CD14-positive monocyte (primary cell): ENCODE data around the gene PDE6G. TPM values are rescaled to one million over a fixed set of nuclear protein-coding genes. Genes with fewer than 3 reads are reported as not detected.
A peak's percentile ranks its signal among the peaks of the same experiment; 100 is the strongest.

Experiments
- DNase-seq, 3 donors: peaks; one replicate each; pipeline ENCODE4 v3.0.0-alpha.2; 2011 to 2022
- H2AFZ ChIP-seq: 2 replicates; pipeline ENCODE4 v1.6.0; 2012; ENCODE audit warnings: mild to moderate bottlenecking, low read depth, low read length, inconsistent platforms; ENCODE audit not compliant: insufficient read depth, poor library complexity, severe bottlenecking
- H3K27ac ChIP-seq, 2 donors: 1 replicate in 1 of 2; 2 replicates in 1 of 2; pipeline ENCODE4 v1.5.1; 2012 to 2013; ENCODE audit warnings: low read length in 2 of 2, control low read depth in 1 of 2, inconsistent platforms in 1 of 2, low read depth in 1 of 2, mild to moderate bottlenecking in 1 of 2
- H3K27me3 ChIP-seq, 2 donors: one replicate each; pipeline versions ENCODE4 v1.6.0 to v1.6.1; 2011 to 2013; ENCODE audit warnings: low read length in 2 of 2; ENCODE audit not compliant: control insufficient read depth in 2 of 2, insufficient read depth in 2 of 2
- H3K36me3 ChIP-seq, 2 donors: replicated peaks in 1 of 2; 1 replicate in 1 of 2; 2 replicates in 1 of 2; pipeline versions ENCODE4 v1.5.1 to v1.6.1; 2012 to 2013; ENCODE audit warnings: low read length in 2 of 2, control low read depth in 1 of 2, inconsistent platforms in 1 of 2, mild to moderate bottlenecking in 1 of 2; ENCODE audit not compliant: insufficient read depth in 2 of 2, control insufficient read depth in 1 of 2
- H3K4me1 ChIP-seq, 2 donors: 1 replicate in 1 of 2; 2 replicates in 1 of 2; pipeline versions ENCODE4 v1.5.1 to v1.6.1; 2012 to 2013; ENCODE audit warnings: low read length in 2 of 2, control low read depth in 1 of 2, inconsistent platforms in 1 of 2, mild to moderate bottlenecking in 1 of 2, moderate library complexity in 1 of 2; ENCODE audit not compliant: insufficient read depth in 2 of 2, control insufficient read depth in 1 of 2
- H3K4me2 ChIP-seq: replicated peaks from 2 replicates; pipeline ENCODE3; 2012; ENCODE audit warnings: low read length, moderate library complexity, mild to moderate bottlenecking; ENCODE audit not compliant: poor library complexity, severe bottlenecking; ENCODE audit errors: extremely low read depth
- H3K4me3 ChIP-seq, 3 experiments: fragments of 200-600 bp in 1 of 3; sonication (generic) in 1 of 3; replicated peaks in 1 of 3; 1 replicate in 2 of 3; 2 replicates in 1 of 3; pipeline ENCODE4 v1.5.1; 2011 to 2013; ENCODE audit warnings: low read length in 3 of 3, mild to moderate bottlenecking in 3 of 3, control low read depth in 2 of 3, low read depth in 2 of 3, inconsistent platforms in 1 of 3, moderate library complexity in 1 of 3
- H3K79me2 ChIP-seq: 2 replicates; pipeline ENCODE4 v1.6.0; 2012; ENCODE audit warnings: mild to moderate bottlenecking, control low read depth, inconsistent platforms, low read length, moderate library complexity; ENCODE audit not compliant: insufficient read depth
- H3K9ac ChIP-seq: 2 replicates; pipeline ENCODE4 v1.6.0; 2017; ENCODE audit warnings: low read length, mild to moderate bottlenecking; ENCODE audit not compliant: insufficient read depth, poor library complexity, severe bottlenecking
- H3K9me3 ChIP-seq, 2 donors: replicated peaks in 1 of 2; 1 replicate in 1 of 2; 2 replicates in 1 of 2; pipeline versions ENCODE4 v1.5.1 to v1.6.1; 2012 to 2013; ENCODE audit warnings: low read length in 2 of 2, control low read depth in 1 of 2; ENCODE audit not compliant: control insufficient read depth in 1 of 2, insufficient read depth in 1 of 2
- H4K20me1 ChIP-seq: 2 replicates; pipeline ENCODE4 v1.6.0; 2012; ENCODE audit warnings: mild to moderate bottlenecking, low read length, control low read depth, moderate library complexity; ENCODE audit not compliant: insufficient read depth
- H3K27ac Mint-ChIP-seq, 7 donors: one replicate each; pipeline ENCODE4 v1.8.0; 2020; ENCODE audit warnings: mild to moderate bottlenecking in 7 of 7, mixed read lengths in 7 of 7, moderate library complexity in 6 of 7, inconsistent platforms in 2 of 7
- H3K27me3 Mint-ChIP-seq, 3 donors: one replicate each; pipeline ENCODE4 v1.8.0; 2021 to 2022; ENCODE audit warnings: low read depth in 3 of 3, mild to moderate bottlenecking in 3 of 3, mixed read lengths in 3 of 3, moderate library complexity in 3 of 3, inconsistent platforms in 1 of 3
- H3K36me3 Mint-ChIP-seq, 2 donors: one replicate each; pipeline ENCODE4 v1.8.0; 2020; ENCODE audit warnings: mixed read lengths in 2 of 2, inconsistent platforms in 1 of 2, mild to moderate bottlenecking in 1 of 2
- H3K4me1 Mint-ChIP-seq: one replicate; pipeline ENCODE4 v1.8.0; 2020; ENCODE audit warnings: mild to moderate bottlenecking, mixed read lengths
- H3K4me3 Mint-ChIP-seq, 2 donors: one replicate each; pipeline ENCODE4 v1.8.0; 2020; ENCODE audit warnings: mild to moderate bottlenecking in 2 of 2, mixed read lengths in 2 of 2, moderate library complexity in 1 of 2
- H3K9me3 Mint-ChIP-seq, 7 donors: one replicate each; pipeline ENCODE4 v1.8.0; 2020 to 2022; ENCODE audit warnings: mixed read lengths in 7 of 7, mild to moderate bottlenecking in 6 of 7, moderate library complexity in 6 of 7, inconsistent platforms in 2 of 7
- CTCF ChIP-seq: fragments of 200-600 bp; IDR thresholded peaks from one replicate; pipeline ENCODE4 v1.8.0; 2022; ENCODE audit warnings: antibody characterized with exemption, mild to moderate bottlenecking
- WGBS: methylation state at CpG from one replicate; pipeline ENCODE4 v1.1.5; 2013; ENCODE audit warnings: missing lambda C conversion rate; ENCODE audit not compliant: insufficient coverage; 5-methylcytosine and 5-hydroxymethylcytosine counted together
- intact Hi-C, 2 donors: fragments of 100-400 bp; cut with micrococcal nuclease; formaldehyde crosslinking; loops; one replicate each; pipeline versions ENCODE4 v1.15.0 to v1.15.1; 2023
- polyA plus RNA-seq, 3 donors: library from polyadenylated mRNA; depleted of rRNA in 1 of 3; unstranded in 2 of 3; stranded (reverse) in 1 of 3; fragments of 300-500 nt in 2 of 3; fragments of >200 nt in 1 of 3; fragmentation: Illumina TruSeq in 2 of 3; gene quantifications; 1 replicate in 2 of 3; 2 replicates in 1 of 3; pipeline ENCODE4 v1.2.3, GENCODE V29; 2012 to 2021

The PDE6G gene
- polyA plus RNA-seq, 3 donors: 8.9 to 12.0 (median 11.5) TPM

GRCh38 chr17:81685108-81685507 is 28.8 kb upstream of the PDE6G start:
- intact Hi-C loops: no loop called here
- Mint-ChIP-seq H3K27ac (peak overlapping the region; percentile 60 to 98 (median 93)), H3K36me3 (peaks cover 44 to 62% of the 10 kb centered on the region in 2 donors), H3K9me3 (no peaks in the 10 kb centered on the region), H3K4me3 (peak overlapping the region; percentile 87 to 92), H3K27me3 (peaks cover 0 to 1% (median 0%) of the 10 kb centered on the region in 3 donors), H3K4me1 (peaks cover 25% of the 10 kb centered on the region)
- H3K4me2 ChIP-seq: peak overlapping the region; percentile 93
- no peaks in the 10 kb centered on the region for H3K9me3 ChIP-seq
- H3K27me3 ChIP-seq: no peaks in the 10 kb centered on the region
- peak overlapping the region in 2 of 3 experiments; percentile 97 to 99 for H3K4me3 ChIP-seq
- no peak overlapping the region for H2AFZ ChIP-seq
- 92% methylated on average over 12 of the region's 12 CpGs for WGBS
- H3K27ac ChIP-seq: peak overlapping the region; percentile 51 to 94
- H3K79me2 ChIP-seq: peaks cover 86% of the 10 kb centered on the region
- no peak for TF ChIP-seq CTCF
- H3K4me1 ChIP-seq: peaks cover 22 to 25% of the 10 kb centered on the region in 2 donors
- H3K9ac ChIP-seq: peak overlapping the region; percentile 98
- H4K20me1 ChIP-seq: peaks cover 62% of the 10 kb centered on the region
- H3K36me3 ChIP-seq: peaks cover 55 to 58% of the 10 kb centered on the region in 2 donors
- DNase-seq: peak in 1 of 3 donors; percentile 34

- no peak for TF ChIP-seq CTCF
- H2AFZ ChIP-seq: peak overlapping the region; percentile 93
- H3K4me2 ChIP-seq: peak overlapping the region; percentile 93
- intact Hi-C loops: loop anchor here in 1 of 2 donors (1.0 kb wide), 1 partner anchor 19 kb away; the partner anchor contains the start of gene MRPL12
- Mint-ChIP-seq H3K4me3 (peak overlapping the region; percentile 87 to 92), H3K4me1 (peaks cover 25% of the 10 kb centered on the region), H3K27me3 (peaks cover 0 to 1% (median 0%) of the 10 kb centered on the region in 3 donors), H3K9me3 (no peaks in the 10 kb centered on the region), H3K27ac (peak overlapping the region; percentile 86 to 98 (median 94)), H3K36me3 (peaks cover 38 to 58% of the 10 kb centered on the region in 2 donors)
- peak overlapping the region; percentile 98 for H3K9ac ChIP-seq
- H3K4me1 ChIP-seq: peaks cover 22 to 25% of the 10 kb centered on the region in 2 donors
- no peak for DNase-seq
- peak overlapping the region; percentile 51 to 94 for H3K27ac ChIP-seq
- H3K27me3 ChIP-seq: no peaks in the 10 kb centered on the region
- H3K79me2 ChIP-seq: peaks cover 80% of the 10 kb centered on the region
- 2% methylated on average over 16 of the region's 16 CpGs for WGBS
- H3K36me3 ChIP-seq: peaks cover 50 to 52% of the 10 kb centered on the region in 2 donors
- H3K9me3 ChIP-seq: no peaks in the 10 kb centered on the region
- peaks cover 56% of the 10 kb centered on the region for H4K20me1 ChIP-seq
- H3K4me3 ChIP-seq: peak overlapping the region; percentile 84 to 99 (median 97)
Measured at GRCh38 chr17:81684442-81684911, 28.1 kb upstream of the PDE6G start.
